NCI-H446 (cell line): ENCODE results near the gene PEG3.

Experiments used
- DNase-seq, 2 experiments: peaks; one replicate each; lab custom pipeline; 2025; lab: John Stamatoyannopoulos, UW

Gene PEG3

GRCh38 chr19:56808717-56809392, 31.7 kb downstream of the PEG3 start:
- no peak for DNase-seq

- no peak for DNase-seq
Observed at GRCh38 chr19:56806639-56807038, 33.9 kb downstream of the PEG3 start.
